ENCODE data around the gene FBXL20.

The FBXL20 gene

GRCh38 chr17:39225308-39225958 is 176.0 kb downstream of the FBXL20 start, which contains the start of gene STAC2:
TSS of gene STAC2 (minus strand) at chr17:39225945. CDS start at chr17:39225502, 443 bp downstream.
- no peak for DNase-seq (ENCODE audit: low read depth in 2 of 2)

GRCh38 chr17:39224778-39225307 is 176.6 kb downstream of the FBXL20 start:
- no peak for DNase-seq (ENCODE audit: low read depth in 2 of 2)

GRCh38 chr17:39223907-39224777 is 177.3 kb downstream of the FBXL20 start:
- no peak for DNase-seq (ENCODE audit: low read depth in 2 of 2)

- DNase-seq (ENCODE audit: low read depth in 2 of 2), result no peak
Measured at GRCh38 chr17:39222866-39223834, 178.3 kb downstream of the FBXL20 start.

GRCh38 chr17:39222151-39222550 is 179.3 kb downstream of the FBXL20 start:
- no peak for DNase-seq (ENCODE audit: low read depth in 2 of 2)

GRCh38 chr17:39221572-39221971 is 179.9 kb downstream of the FBXL20 start:
- DNase-seq (ENCODE audit: low read depth in 2 of 2), result no peak

GRCh38 chr17:39219647-39220154 is 181.7 kb downstream of the FBXL20 start:
- no peak for DNase-seq (ENCODE audit: low read depth in 2 of 2)

- DNase-seq (ENCODE audit: low read depth in 2 of 2), result no peak
Measured at GRCh38 chr17:39218906-39219305, 182.5 kb downstream of the FBXL20 start.

GRCh38 chr17:39217734-39218369 is 183.6 kb downstream of the FBXL20 start:
- no peak for DNase-seq (ENCODE audit: low read depth in 2 of 2)

- no peak for DNase-seq (ENCODE audit: low read depth in 2 of 2)
Measured at GRCh38 chr17:39213852-39214251, 187.6 kb downstream of the FBXL20 start.

- no peak for DNase-seq (ENCODE audit: low read depth in 2 of 2)
Measured at GRCh38 chr17:39212841-39213480, 188.5 kb downstream of the FBXL20 start.

GRCh38 chr17:39212195-39212810 is 189.1 kb downstream of the FBXL20 start:
- no peak for DNase-seq (ENCODE audit: low read depth in 2 of 2)

GRCh38 chr17:39210093-39210434 is 191.4 kb downstream of the FBXL20 start:
- DNase-seq (ENCODE audit: low read depth in 2 of 2), result no peak

- peak; percentile 74 to 76 for DNase-seq (ENCODE audit: low read depth in 2 of 2)
Measured at GRCh38 chr17:39209317-39210092, 191.9 kb downstream of the FBXL20 start.

- no peak for DNase-seq (ENCODE audit: low read depth in 2 of 2)
Measured at GRCh38 chr17:39208893-39209292, 192.5 kb downstream of the FBXL20 start.

- no peak for DNase-seq (ENCODE audit: low read depth in 2 of 2)
Measured at GRCh38 chr17:39208136-39208535, 193.3 kb downstream of the FBXL20 start.

- DNase-seq (ENCODE audit: low read depth in 2 of 2), result no peak
Measured at GRCh38 chr17:39205112-39205526, 196.3 kb downstream of the FBXL20 start.

- DNase-seq (ENCODE audit: low read depth in 2 of 2), result no peak
Measured at GRCh38 chr17:39204245-39204644, 197.2 kb downstream of the FBXL20 start.
